SH-SY5Y (cell line): ENCODE results near the gene SAMD4A.

Experiments
- GATA2 ChIP-seq: IDR thresholded peaks from 2 replicates; pipeline ENCODE4 v1.6.1; 2011; ENCODE audit warnings: mild to moderate bottlenecking, low read depth, low read length
- GATA3 ChIP-seq: IDR thresholded peaks from 2 replicates; pipeline ENCODE4 v1.6.1; 2011; ENCODE audit warnings: low read depth, mild to moderate bottlenecking, low read length, moderate library complexity

DNA sequence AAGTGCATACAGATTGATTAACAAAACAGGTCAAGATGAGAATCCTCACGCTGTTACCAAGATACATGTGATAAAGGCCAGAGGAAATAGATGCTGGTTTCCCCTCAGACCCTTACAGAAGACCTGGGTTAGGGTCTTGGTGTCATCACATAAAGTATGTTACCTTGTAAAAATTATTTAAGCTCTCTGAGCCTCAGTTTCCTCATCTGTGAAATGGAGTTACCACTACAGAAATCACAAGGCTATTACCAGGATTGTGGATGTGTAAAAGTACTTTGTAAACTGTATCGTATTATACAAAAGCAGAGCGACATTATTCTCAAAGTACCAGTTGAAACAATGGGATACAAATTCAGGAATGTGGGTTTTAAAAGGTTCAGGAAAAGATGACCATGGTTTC, 14.0 kb downstream of the SAMD4A start:
- TF ChIP-seq GATA2 (no peak), GATA3 (no peak)
